ENCODE data around the gene SMIM35.

- TF ChIP-seq CTCF (IDR thresholded peaks at IDR 0.05): peak in 2 of 6 experiments; percentile 8 to 13
- peak; percentile 59 to 83 for TF ChIP-seq POLR2A (IDR thresholded peaks at IDR 0.05)
These were observed 100.5 kb downstream of the SMIM35 start, which contains the start of gene IL10RA for GRCh38 chr11:117985953-117986887.
